H1 (cell line): ENCODE measurements around the gene RPRD1A. TPM values are rescaled to one million over a fixed set of nuclear protein-coding genes. Genes with fewer than 3 reads are reported as not detected.

Experiments
- polyA plus RNA-seq, 7 experiments: library from polyadenylated mRNA; depleted of rRNA in 3 of 7; stranded (reverse) in 5 of 7; unstranded in 2 of 7; fragments of >200 nt in 5 of 7; fragments of 200-250 nt in 2 of 7; gene quantifications; 1 replicate in 5 of 7; 2 replicates in 1 of 7; 4 replicates in 1 of 7; pipeline versions ENCODE4 v1.2.1 to v1.2.3, GENCODE V29; 2011 to 2013; ENCODE audit warnings: missing spikeins in 2 of 7, mixed read lengths in 2 of 7
- total RNA-seq: library from RNA; stranded (reverse); fragmentation: NEBNext Ultra II Directional; extraction: Animal tissue kit (Norgen Biotek cat#: 25700); gene quantifications from 2 replicates; pipeline ENCODE4 v1.2.1, GENCODE V29; 2021

The RPRD1A gene
- total and polyA plus RNA-seq, 2 of the 8 experiments (the other 6 are each of a cell fraction or from before 2014, with no cell fraction given), result 40.5 to 106 TPM

Other genes with a start within 250 kb of the RPRD1A start
- 36.8 and 37.2 TPM in 2 replicates for gene SLC39A6, start 61.8 kb upstream of the RPRD1A start, total RNA-seq
- 28.5 and 55.4 TPM in 2 replicates for gene SLC39A6, start 61.8 kb upstream of the RPRD1A start, polyA plus RNA-seq (2011; rRNA removed)
- 156 and 165 TPM in 2 replicates for gene ELP2, start 62.3 kb upstream of the RPRD1A start, total RNA-seq
- gene ELP2, start 62.3 kb upstream of the RPRD1A start, polyA plus RNA-seq (2011; rRNA removed), result 45.3 and 55.8 TPM in 2 replicates
- 5.8 and 6.5 TPM in 2 replicates for gene MOCOS, start 119.9 kb upstream of the RPRD1A start, total RNA-seq
- 4.7 and 4.8 TPM in 2 replicates for gene MOCOS, start 119.9 kb upstream of the RPRD1A start, polyA plus RNA-seq (2011; rRNA removed)
- 10.5 TPM in 2 replicates for gene FHOD3, start 230.2 kb upstream of the RPRD1A start, total RNA-seq
- gene FHOD3, start 230.2 kb upstream of the RPRD1A start, polyA plus RNA-seq (2011; rRNA removed), result 7.6 and 9.7 TPM in 2 replicates